Neural cell (in vitro differentiated cells): ENCODE data around the gene OGDH. TPM values are rescaled to one million over a fixed set of nuclear protein-coding genes. Genes with fewer than 3 reads are reported as not detected.
"Not testable (repeated sequence)": the region's sequence is repeated elsewhere in the genome, so short reads cannot be mapped to it uniquely, and the experiment has no call there.

ENCODE experiments used
- H2AFZ ChIP-seq: fragments of 200-600, 300-800 bp; sonication (generic), shearing (Covaris generic); 2 replicates; pipeline ENCODE4 v1.6.0; 2014; ENCODE audit warnings: low read depth, mild to moderate bottlenecking, antibody characterized with exemption, low read length, moderate library complexity
- H3F3A ChIP-seq: fragments of 200-600 bp; shearing (Covaris generic); 2 replicates; pipeline ENCODE4 v1.6.1; 2016; ENCODE audit warnings: mild to moderate bottlenecking, moderate library complexity, mixed read lengths, antibody characterized with exemption, low read length; ENCODE audit not compliant: insufficient read depth, poor library complexity, severe bottlenecking
- H3K27ac ChIP-seq: fragments of 200-600, 300-800 bp; sonication (generic), shearing (Covaris generic); 2 replicates; pipeline ENCODE4 v1.5.1; 2014; ENCODE audit warnings: mild to moderate bottlenecking, low read length, moderate library complexity
- H3K27me3 ChIP-seq: fragments of 300-800, 200-600 bp; sonication (generic), shearing (Covaris generic); 2 replicates; pipeline ENCODE4 v1.6.0; 2014; ENCODE audit warnings: mild to moderate bottlenecking, low read depth, low read length, moderate library complexity; ENCODE audit not compliant: insufficient read depth
- H3K36me3 ChIP-seq: fragments of 300-800, 200-600 bp; sonication (generic), shearing (Covaris generic); 2 replicates; pipeline ENCODE4 v1.5.1; 2014; ENCODE audit warnings: mild to moderate bottlenecking, antibody characterized with exemption, low read length, moderate library complexity; ENCODE audit not compliant: insufficient read depth
- H3K4me2 ChIP-seq: fragments of 300-800, 200-600 bp; sonication (generic), shearing (Covaris generic); 2 replicates; pipeline ENCODE4 v1.6.0; 2014; ENCODE audit warnings: mild to moderate bottlenecking, low read length
- H3K4me3 ChIP-seq: fragments of 300-800, 200-600 bp; sonication (generic), shearing (Covaris generic); 2 replicates; pipeline ENCODE4 v1.5.1; 2014; ENCODE audit warnings: mild to moderate bottlenecking, low read length, moderate library complexity
- H3K79me2 ChIP-seq: fragments of 200-600 bp; shearing (Covaris generic); replicated peaks from 2 replicates; pipeline ENCODE4 v1.6.0; 2014; ENCODE audit warnings: mild to moderate bottlenecking, low read length, moderate library complexity; ENCODE audit not compliant: insufficient read depth
- H3K9ac ChIP-seq: fragments of 300-800, 200-600 bp; sonication (generic), shearing (Covaris generic); 2 replicates; pipeline ENCODE4 v1.6.1; 2016; ENCODE audit warnings: mild to moderate bottlenecking, low read length, mixed read lengths
- H3K9me2 ChIP-seq: fragments of 200-600 bp; shearing (Covaris generic); 2 replicates; pipeline ENCODE4 v1.6.1; 2016; ENCODE audit warnings: mild to moderate bottlenecking, low read length, mixed read lengths; ENCODE audit not compliant: insufficient read depth
- H3K9me3 ChIP-seq: fragments of 200-600, 300-800 bp; sonication (generic), shearing (Covaris generic); 2 replicates; pipeline ENCODE4 v1.6.1; 2016; ENCODE audit warnings: mild to moderate bottlenecking, mixed run types, low read length, moderate library complexity, mixed read lengths
- H4K20me1 ChIP-seq: fragments of 200-600 bp; shearing (Covaris generic); 2 replicates; pipeline ENCODE4 v1.6.1; 2016; ENCODE audit warnings: mild to moderate bottlenecking, mixed run types; ENCODE audit not compliant: insufficient read depth
- CTCF ChIP-seq: fragments of 450-650 bp; IDR thresholded peaks from 2 replicates; pipeline ENCODE4 v1.5.1; 2014; ENCODE audit warnings: antibody characterized with exemption, mild to moderate bottlenecking, moderate library complexity; ENCODE audit not compliant: poor library complexity, severe bottlenecking
- EP300 ChIP-seq: fragments of 450-650 bp; conservative IDR thresholded peaks from 2 replicates; pipeline ENCODE4 v1.6.1; 2014; ENCODE audit warnings: antibody characterized with exemption, mild to moderate bottlenecking, moderate library complexity; ENCODE audit not compliant: poor library complexity, severe bottlenecking
- EZH2 ChIP-seq: fragments of 200-600, 300-800 bp; shearing (Covaris generic), sonication (generic); IDR thresholded peaks from 2 replicates; pipeline ENCODE4 v1.6.1; 2014; ENCODE audit warnings: antibody characterized with exemption, low read length, borderline replicate concordance, mild to moderate bottlenecking; ENCODE audit not compliant: insufficient read depth, poor library complexity, severe bottlenecking
- MXI1 ChIP-seq: fragments of 450-650 bp; conservative IDR thresholded peaks from 2 replicates; pipeline ENCODE4 v1.6.1; 2014; ENCODE audit warnings: antibody characterized with exemption, mild to moderate bottlenecking; ENCODE audit not compliant: poor library complexity, severe bottlenecking
- POLR2AphosphoS5 ChIP-seq: IDR thresholded peaks from 2 replicates; pipeline ENCODE4 v1.6.1; 2012
- RAD21 ChIP-seq: fragments of 450-650 bp; conservative IDR thresholded peaks from 2 replicates; pipeline ENCODE4 v1.6.1; 2014; ENCODE audit warnings: antibody characterized with exemption, mild to moderate bottlenecking, moderate library complexity
- REST ChIP-seq: IDR thresholded peaks from 2 replicates; pipeline ENCODE4 v1.6.1; 2012; ENCODE audit warnings: borderline replicate concordance
- SMC3 ChIP-seq: fragments of 450-650 bp; conservative IDR thresholded peaks from 2 replicates; pipeline ENCODE4 v1.6.1; 2014; ENCODE audit warnings: antibody characterized with exemption, mild to moderate bottlenecking, moderate library complexity; ENCODE audit not compliant: poor library complexity
- TAF1 ChIP-seq: IDR thresholded peaks from 2 replicates; pipeline ENCODE4 v1.6.1; 2012; ENCODE audit warnings: low read depth
- polyA plus RNA-seq: library from polyadenylated mRNA; depleted of rRNA; stranded (reverse); fragments of >200 nt; gene quantifications from 2 replicates; pipeline ENCODE4 v1.2.3, GENCODE V29; 2014

Gene OGDH
- polyA plus RNA-seq, 1 donor from 2014 or later: 16.9 TPM

DNA sequence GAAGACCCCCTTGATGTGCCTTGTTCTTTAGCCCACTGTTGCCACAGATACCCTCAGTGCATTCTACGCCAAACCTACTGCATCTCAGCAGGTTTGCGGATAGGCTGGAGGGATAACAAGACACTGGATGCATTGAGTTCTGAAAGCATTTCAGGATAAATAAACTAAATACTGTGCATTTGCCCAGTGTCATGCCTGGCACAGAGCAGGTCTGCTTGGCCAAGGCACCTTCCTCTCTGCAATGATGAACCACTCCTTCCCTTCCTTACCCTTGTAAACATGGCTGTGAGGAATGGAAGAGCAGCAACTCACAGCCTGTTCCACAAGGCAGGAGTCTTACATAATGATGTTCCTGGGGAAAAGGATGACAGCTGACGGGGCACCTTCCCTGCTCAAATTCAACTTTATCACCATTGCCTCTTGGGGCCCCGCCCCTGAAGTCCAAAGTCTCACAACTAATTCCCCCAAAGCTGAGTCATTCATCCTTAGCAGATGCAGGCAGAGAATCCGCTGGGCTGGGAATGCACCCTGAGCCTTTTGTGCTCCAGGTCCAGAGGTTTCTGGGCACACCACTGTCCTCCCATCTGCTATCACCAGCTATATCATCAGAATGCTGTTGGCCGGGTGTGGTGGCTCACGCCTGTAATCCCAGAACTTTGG is 44.3 kb upstream of the OGDH start:
- no peak overlapping the region for H2AFZ ChIP-seq
- no peak overlapping the region for H3K27ac ChIP-seq
- H3F3A ChIP-seq: no peaks in the 10 kb centered on the region
- H3K9me2 ChIP-seq: no peaks in the 10 kb centered on the region
- H3K9ac ChIP-seq: no peak overlapping the region
- H3K27me3 ChIP-seq: no peaks in the 10 kb centered on the region
- no peaks in the 10 kb centered on the region for H3K9me3 ChIP-seq
- H3K4me3 ChIP-seq: no peak overlapping the region
- H4K20me1 ChIP-seq: no peaks in the 10 kb centered on the region
- H3K36me3 ChIP-seq: no peaks in the 10 kb centered on the region
- TF ChIP-seq POLR2AphosphoS5: no peak
- no peaks in the 10 kb centered on the region for H3K79me2 ChIP-seq
- no peak overlapping the region for H3K4me2 ChIP-seq

GRCh38 chr7:44562622-44562962 is 43.8 kb upstream of the OGDH start:
- not testable (repeated sequence) for H3K9me2 ChIP-seq, H2AFZ ChIP-seq, H4K20me1 ChIP-seq, H3K9me3 ChIP-seq, H3K4me2 ChIP-seq, H3K36me3 ChIP-seq, H3K4me3 ChIP-seq, H3K27me3 ChIP-seq, H3K79me2 ChIP-seq, H3F3A ChIP-seq, H3K9ac ChIP-seq, H3K27ac ChIP-seq

GRCh38 chr7:44563171-44563679 is 43.2 kb upstream of the OGDH start:
- Histone ChIP-seq H4K20me1 (no peaks in the 10 kb centered on the region), H3K9ac (no peak overlapping the region), H3K79me2 (no peaks in the 10 kb centered on the region), H3K27ac (no peak overlapping the region), H2AFZ (no peak overlapping the region), H3K9me2 (no peaks in the 10 kb centered on the region), H3F3A (no peaks in the 10 kb centered on the region), H3K36me3 (no peaks in the 10 kb centered on the region), H3K4me2 (no peak overlapping the region), H3K27me3 (no peaks in the 10 kb centered on the region), H3K9me3 (no peaks in the 10 kb centered on the region), H3K4me3 (no peak overlapping the region)
- no peak for TF ChIP-seq MXI1
- TF ChIP-seq SMC3: no peak
- TF ChIP-seq EZH2: no peak
- no peak for TF ChIP-seq REST
- no peak for TF ChIP-seq POLR2AphosphoS5
- no peak for TF ChIP-seq EP300
- no peak for TF ChIP-seq TAF1
- TF ChIP-seq CTCF: no peak
- no peak for TF ChIP-seq RAD21
